ENCODE results near the gene MVB12B.
"Not testable (repeated sequence)": the region's sequence is repeated elsewhere in the genome, so short reads cannot be mapped to it uniquely, and the experiment has no call there.

The MVB12B gene

GRCh38 chr9:126549246-126550006, 222.8 kb downstream of the MVB12B start:
- DNase-seq: no peak

- DNase-seq: no peak
Measured at GRCh38 chr9:126550891-126551351, 224.3 kb downstream of the MVB12B start.

- no peak for DNase-seq
Measured at GRCh38 chr9:126551812-126552211, 225.2 kb downstream of the MVB12B start.

- DNase-seq: no peak
Measured at GRCh38 chr9:126554292-126554691, 227.7 kb downstream of the MVB12B start.

- DNase-seq: not testable (repeated sequence)
Measured at GRCh38 chr9:126555421-126555820, 228.8 kb downstream of the MVB12B start.

Measured in fibroblast of skin of right quadriceps (primary cell).